ENCODE data around the gene RIN1. TPM values are rescaled to one million over a fixed set of nuclear protein-coding genes. Genes with fewer than 3 reads are reported as not detected.

Gene RIN1
- total and polyA plus RNA-seq, 2 of the 13 experiments (the other 11 are each of a cell fraction or from before 2014, with no cell fraction given), result 2.4 to 4.1 TPM

DNA sequence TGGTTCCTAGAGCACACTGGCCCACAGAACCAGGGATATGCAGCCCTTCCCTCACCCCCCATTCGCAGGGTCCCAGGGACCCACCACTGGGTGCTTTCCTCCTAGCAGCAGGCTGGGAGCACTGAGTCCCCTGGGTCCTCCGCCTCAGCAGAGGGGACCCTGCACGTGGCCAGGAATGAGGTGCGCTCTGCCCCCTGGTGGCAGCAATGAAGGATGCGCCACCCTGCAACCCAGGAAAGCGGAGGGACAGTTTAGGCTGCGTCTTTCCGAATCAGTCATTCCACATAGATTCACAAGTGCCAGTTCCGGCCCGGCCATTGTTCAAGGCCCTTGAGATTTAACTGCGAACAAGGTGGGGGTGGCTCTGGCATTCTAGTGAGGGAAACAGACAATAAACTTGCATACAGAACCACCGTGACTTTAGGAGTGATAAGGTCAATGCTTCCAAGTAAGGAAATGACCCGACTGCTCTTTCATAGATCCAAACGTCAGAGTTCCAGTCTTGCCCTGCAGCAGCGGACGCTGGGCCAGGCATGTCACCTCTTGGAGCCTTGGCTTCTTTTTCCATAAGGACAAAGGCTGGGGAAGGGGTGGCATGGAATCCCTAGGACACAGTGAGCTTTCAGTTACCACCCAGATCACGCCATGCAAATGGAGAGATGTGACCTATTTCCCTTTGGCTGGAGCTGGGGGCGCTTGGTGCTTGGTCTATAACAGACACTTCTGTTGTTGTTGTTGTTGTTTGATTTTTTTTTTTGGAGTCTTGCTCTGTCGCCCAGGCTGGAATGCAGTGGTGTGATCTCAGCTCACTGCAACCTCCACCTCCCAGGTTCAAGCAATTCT lies 7.7 kb downstream of the RIN1 start (continued):
- TF ChIP-seq, protein P1, sequence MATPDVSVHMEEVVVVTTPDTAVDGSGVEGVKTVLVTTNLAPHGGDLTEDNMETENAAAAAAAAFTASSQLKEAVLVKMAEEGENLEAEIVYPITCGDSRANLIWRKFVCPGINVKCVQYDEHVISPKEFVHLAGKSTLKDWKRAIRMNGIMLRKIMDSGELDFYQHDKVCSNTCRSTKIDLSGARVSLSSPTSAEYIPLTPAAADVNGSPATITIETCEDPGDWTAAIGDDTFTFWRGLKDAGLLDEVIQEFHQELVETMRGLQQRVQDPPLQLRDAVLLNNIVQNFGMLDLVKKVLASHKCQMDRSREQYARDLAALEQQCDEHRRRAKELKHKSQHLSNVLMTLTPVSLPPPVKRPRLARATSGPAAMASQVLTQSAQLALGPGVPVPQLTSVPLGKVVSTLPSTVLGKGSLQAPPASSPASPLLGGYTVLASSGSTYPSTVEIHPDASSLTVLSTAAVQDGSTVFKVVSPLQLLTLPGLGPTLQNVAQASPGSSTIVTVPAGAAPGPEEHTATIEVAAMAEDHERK (CRISPR knock-in tag; IDR thresholded peaks at IDR 0.05; ENCODE audit: low read depth), result no peak
- TF ChIP-seq ZNF251 (CRISPR knock-in tag; IDR thresholded peaks at IDR 0.05) (no peak), ZFP37 (CRISPR knock-in tag; IDR thresholded peaks at IDR 0.05; ENCODE audit: borderline replicate concordance) (no peak), ZNF781 (CRISPR knock-in tag; IDR thresholded peaks at IDR 0.05; ENCODE audit: borderline replicate concordance, not compliant biosample characterization) (no peak), YY1 (IDR thresholded peaks at IDR 0.05; ENCODE audit: insufficient read depth, insufficient replicate concordance, low read depth, low read length) (peak; percentile 64), ZNF30 (CRISPR knock-in tag; IDR thresholded peaks at IDR 0.05) (no peak), RNF2 (conservative IDR thresholded peaks at IDR 0.05; ENCODE audit: low read depth) (peak; percentile 74; the same call in 1 of the 2 replicates), ZNF547 (CRISPR knock-in tag; IDR thresholded peaks at IDR 0.05) (no peak), MED13 (CRISPR knock-in tag; IDR thresholded peaks at IDR 0.05) (0 out of 2 replicates have a peak, but pooled peaks have one; percentile 25), ZKSCAN5 (CRISPR knock-in tag; IDR thresholded peaks at IDR 0.05) (no peak), ZNF615 (CRISPR knock-in tag; IDR thresholded peaks at IDR 0.05; ENCODE audit: borderline replicate concordance) (peak; percentile 97; the same call in 1 of the 2 replicates), SRSF1 (optimal IDR thresholded peaks at IDR 0.05; ENCODE audit: low read depth, low read length) (no peak), THYN1 (CRISPR knock-in tag; IDR thresholded peaks at IDR 0.05; ENCODE audit: borderline replicate concordance, low read depth) (no peak), PCBP2 (optimal IDR thresholded peaks at IDR 0.05; ENCODE audit: low read depth, low read length, poor library complexity, severe bottlenecking) (no peak), ISL2 (CRISPR knock-in tag; IDR thresholded peaks at IDR 0.05) (0 out of 2 replicates have a peak, but pooled peaks have one; percentile 49), HMG20B (CRISPR knock-in tag; conservative IDR thresholded peaks at IDR 0.05) (no peak), ZNF619 (CRISPR knock-in tag; IDR thresholded peaks at IDR 0.05) (no peak), STAT5B (CRISPR knock-in tag; IDR thresholded peaks at IDR 0.05) (no peak), TEAD2 (CRISPR knock-in tag; IDR thresholded peaks at IDR 0.05) (no peak), RARG (CRISPR knock-in tag; IDR thresholded peaks at IDR 0.05; ENCODE audit: low read depth) (no peak), HOXA3 (CRISPR knock-in tag; IDR thresholded peaks at IDR 0.05) (peak; percentile 84), HNRNPUL1 (IDR thresholded peaks at IDR 0.05; ENCODE audit: low read depth, low read length) (no peak), ZC3H4 (CRISPR knock-in tag; IDR thresholded peaks at IDR 0.05; ENCODE audit: borderline replicate concordance) (no peak)
- TF ChIP-seq, protein P2, sequence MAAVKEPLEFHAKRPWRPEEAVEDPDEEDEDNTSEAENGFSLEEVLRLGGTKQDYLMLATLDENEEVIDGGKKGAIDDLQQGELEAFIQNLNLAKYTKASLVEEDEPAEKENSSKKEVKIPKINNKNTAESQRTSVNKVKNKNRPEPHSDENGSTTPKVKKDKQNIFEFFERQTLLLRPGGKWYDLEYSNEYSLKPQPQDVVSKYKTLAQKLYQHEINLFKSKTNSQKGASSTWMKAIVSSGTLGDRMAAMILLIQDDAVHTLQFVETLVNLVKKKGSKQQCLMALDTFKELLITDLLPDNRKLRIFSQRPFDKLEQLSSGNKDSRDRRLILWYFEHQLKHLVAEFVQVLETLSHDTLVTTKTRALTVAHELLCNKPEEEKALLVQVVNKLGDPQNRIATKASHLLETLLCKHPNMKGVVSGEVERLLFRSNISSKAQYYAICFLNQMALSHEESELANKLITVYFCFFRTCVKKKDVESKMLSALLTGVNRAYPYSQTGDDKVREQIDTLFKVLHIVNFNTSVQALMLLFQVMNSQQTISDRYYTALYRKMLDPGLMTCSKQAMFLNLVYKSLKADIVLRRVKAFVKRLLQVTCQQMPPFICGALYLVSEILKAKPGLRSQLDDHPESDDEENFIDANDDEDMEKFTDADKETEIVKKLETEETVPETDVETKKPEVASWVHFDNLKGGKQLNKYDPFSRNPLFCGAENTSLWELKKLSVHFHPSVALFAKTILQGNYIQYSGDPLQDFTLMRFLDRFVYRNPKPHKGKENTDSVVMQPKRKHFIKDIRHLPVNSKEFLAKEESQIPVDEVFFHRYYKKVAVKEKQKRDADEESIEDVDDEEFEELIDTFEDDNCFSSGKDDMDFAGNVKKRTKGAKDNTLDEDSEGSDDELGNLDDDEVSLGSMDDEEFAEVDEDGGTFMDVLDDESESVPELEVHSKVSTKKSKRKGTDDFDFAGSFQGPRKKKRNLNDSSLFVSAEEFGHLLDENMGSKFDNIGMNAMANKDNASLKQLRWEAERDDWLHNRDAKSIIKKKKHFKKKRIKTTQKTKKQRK (IDR thresholded peaks at IDR 0.05; ENCODE audit: low read length), result no peak
- TF ChIP-seq, protein P3, sequence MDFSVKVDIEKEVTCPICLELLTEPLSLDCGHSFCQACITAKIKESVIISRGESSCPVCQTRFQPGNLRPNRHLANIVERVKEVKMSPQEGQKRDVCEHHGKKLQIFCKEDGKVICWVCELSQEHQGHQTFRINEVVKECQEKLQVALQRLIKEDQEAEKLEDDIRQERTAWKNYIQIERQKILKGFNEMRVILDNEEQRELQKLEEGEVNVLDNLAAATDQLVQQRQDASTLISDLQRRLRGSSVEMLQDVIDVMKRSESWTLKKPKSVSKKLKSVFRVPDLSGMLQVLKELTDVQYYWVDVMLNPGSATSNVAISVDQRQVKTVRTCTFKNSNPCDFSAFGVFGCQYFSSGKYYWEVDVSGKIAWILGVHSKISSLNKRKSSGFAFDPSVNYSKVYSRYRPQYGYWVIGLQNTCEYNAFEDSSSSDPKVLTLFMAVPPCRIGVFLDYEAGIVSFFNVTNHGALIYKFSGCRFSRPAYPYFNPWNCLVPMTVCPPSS (IDR thresholded peaks at IDR 0.05), result no peak

Measured in HepG2 (cell line).